Mesenchymal stem cell (in vitro differentiated cells and primary cell): Measurements from ENCODE around the gene SUGCT.

Experiments used
- DNase-seq: peaks from one replicate; pipeline ENCODE4 v3.0.0-alpha.2; 2013
- H2AFZ ChIP-seq: one replicate; pipeline ENCODE4 v1.6.1; 2013; ENCODE audit warnings: low read depth, mild to moderate bottlenecking, control low read depth, inconsistent platforms, low read length, moderate library complexity
- H2AK5ac ChIP-seq: 2 replicates; pipeline ENCODE4 v1.6.1; 2013; ENCODE audit warnings: low read length, moderate library complexity, mild to moderate bottlenecking, inconsistent platforms; ENCODE audit not compliant: severe bottlenecking
- H2BK120ac ChIP-seq: one replicate; pipeline ENCODE4 v1.6.1; 2013; ENCODE audit warnings: low read depth, mild to moderate bottlenecking, inconsistent platforms, low read length, moderate library complexity
- H2BK12ac ChIP-seq, 2 experiments: one replicate each; pipeline ENCODE4 v1.6.1; 2013; ENCODE audit warnings: inconsistent platforms in 2 of 2, low read length in 2 of 2, mild to moderate bottlenecking in 2 of 2, moderate library complexity in 2 of 2, control low read depth in 1 of 2
- H2BK15ac ChIP-seq: one replicate; pipeline ENCODE4 v1.6.1; 2013; ENCODE audit warnings: mild to moderate bottlenecking, low read depth, inconsistent platforms; ENCODE audit not compliant: poor library complexity, severe bottlenecking
- H2BK5ac ChIP-seq: 2 replicates; pipeline ENCODE4 v1.6.1; 2013; ENCODE audit warnings: low read depth, mild to moderate bottlenecking, low read length, control low read depth, inconsistent platforms; ENCODE audit not compliant: poor library complexity, severe bottlenecking
- H3K14ac ChIP-seq, 2 experiments: one replicate each; pipeline ENCODE4 v1.6.1; 2013; ENCODE audit warnings: inconsistent platforms in 2 of 2, low read length in 2 of 2, control low read depth in 1 of 2, mild to moderate bottlenecking in 1 of 2, moderate library complexity in 1 of 2
- H3K18ac ChIP-seq, 2 experiments: one replicate each; pipeline ENCODE4 v1.6.1; 2013; ENCODE audit warnings: inconsistent platforms in 2 of 2, low read length in 2 of 2, control low read depth in 1 of 2, low read depth in 1 of 2, mild to moderate bottlenecking in 1 of 2
- H3K23ac ChIP-seq, 2 experiments: one replicate each; pipeline ENCODE4 v1.6.1; 2013; ENCODE audit warnings: inconsistent platforms in 2 of 2, low read length in 2 of 2, mild to moderate bottlenecking in 2 of 2, moderate library complexity in 2 of 2, control low read depth in 1 of 2
- H3K27ac ChIP-seq: 2 replicates; pipeline ENCODE4 v1.5.1; 2013; ENCODE audit warnings: mild to moderate bottlenecking, moderate library complexity, low read length, control low read depth, inconsistent platforms; ENCODE audit not compliant: poor library complexity, severe bottlenecking
- H3K27me3 ChIP-seq, 2 experiments: 2 replicates each; pipeline versions ENCODE4 v1.6.1 to v1.7.0; 2013; ENCODE audit warnings: low read length in 2 of 2, mild to moderate bottlenecking in 2 of 2, moderate library complexity in 2 of 2, control low read depth in 1 of 2, inconsistent platforms in 1 of 2; ENCODE audit not compliant: control insufficient read depth in 1 of 2, insufficient read depth in 1 of 2
- H3K36me3 ChIP-seq, 2 experiments: 2 replicates each; pipeline versions ENCODE4 v1.6.1 to v1.7.0; 2013; ENCODE audit warnings: low read length in 2 of 2, control low read depth in 1 of 2, inconsistent platforms in 1 of 2, low read depth in 1 of 2, mild to moderate bottlenecking in 1 of 2; ENCODE audit not compliant: insufficient read depth in 2 of 2, control insufficient read depth in 1 of 2
- H3K4ac ChIP-seq, 2 experiments: one replicate each; pipeline ENCODE4 v1.6.1; 2013; ENCODE audit warnings: inconsistent platforms in 2 of 2, low read length in 2 of 2, mild to moderate bottlenecking in 2 of 2, moderate library complexity in 2 of 2, control low read depth in 1 of 2, low read depth in 1 of 2
- H3K4me1 ChIP-seq: 2 replicates; pipeline ENCODE4 v1.6.1; 2013; ENCODE audit warnings: low read depth, low read length, control low read depth; ENCODE audit not compliant: control insufficient read depth, insufficient read depth
- H3K4me2 ChIP-seq: 2 replicates; pipeline ENCODE4 v1.6.1; 2013; ENCODE audit warnings: low read length, mild to moderate bottlenecking, inconsistent platforms; ENCODE audit not compliant: poor library complexity, severe bottlenecking
- H3K4me3 ChIP-seq, 2 experiments: 2 replicates each; pipeline versions ENCODE4 v1.5.1 to v1.7.0; 2013; ENCODE audit warnings: low read length in 2 of 2, mild to moderate bottlenecking in 2 of 2, control low read depth in 1 of 2, low read depth in 1 of 2; ENCODE audit not compliant: insufficient read depth in 1 of 2
- H3K79me1 ChIP-seq: replicated peaks from 2 replicates; pipeline ENCODE4 v1.6.1; 2013; ENCODE audit warnings: mild to moderate bottlenecking, control low read depth, low read length, inconsistent platforms; ENCODE audit not compliant: poor library complexity, severe bottlenecking
- H3K9ac ChIP-seq: 2 replicates; pipeline ENCODE4 v1.7.0; 2013; ENCODE audit warnings: mild to moderate bottlenecking, low read length, moderate library complexity
- H3K9me3 ChIP-seq: 2 replicates; pipeline ENCODE4 v1.7.0; 2013; ENCODE audit warnings: mild to moderate bottlenecking, low read length; ENCODE audit not compliant: control insufficient read depth
- H4K8ac ChIP-seq: one replicate; pipeline ENCODE4 v1.6.1; 2013; ENCODE audit warnings: inconsistent platforms, mild to moderate bottlenecking, low read length, moderate library complexity
- H4K91ac ChIP-seq: one replicate; pipeline ENCODE4 v1.6.1; 2013; ENCODE audit warnings: mild to moderate bottlenecking, low read length, inconsistent platforms
- WGBS: methylation state at CpG from one replicate; pipeline ENCODE4 v1.1.7; 2013; ENCODE audit warnings: mixed read lengths; 5-methylcytosine and 5-hydroxymethylcytosine counted together

The SUGCT gene

DNA sequence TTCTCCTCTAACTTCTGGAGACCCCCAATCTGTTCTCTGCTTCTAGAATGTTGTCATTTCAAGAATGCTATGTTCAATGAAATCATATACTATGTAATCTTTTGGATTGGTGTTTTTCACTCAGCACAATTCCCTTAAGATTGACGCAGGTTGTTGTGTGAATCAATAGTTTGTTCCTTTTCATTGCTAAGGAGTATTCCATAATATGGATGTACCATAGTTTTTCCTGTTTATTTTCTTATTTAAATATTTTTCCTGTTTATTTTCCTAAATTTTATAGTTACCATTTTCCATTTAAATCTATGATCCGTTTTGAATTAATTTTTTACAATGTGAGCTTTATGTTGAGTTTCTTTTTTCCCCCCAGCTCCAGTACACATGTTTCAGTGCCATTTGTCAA lies 604.5 kb downstream of the SUGCT start:
- Histone ChIP-seq H3K9me3 (no peaks in the 10 kb centered on the region), H4K8ac (no peak overlapping the region), H4K91ac (no peak overlapping the region), H2BK12ac (no peak overlapping the region), H2BK5ac (no peak overlapping the region), H2BK15ac (no peak overlapping the region), H3K36me3 (no peaks in the 10 kb centered on the region), H3K18ac (no peak overlapping the region), H3K79me1 (no peaks in the 10 kb centered on the region), H2BK120ac (no peak overlapping the region), H3K4me1 (no peaks in the 10 kb centered on the region), H3K4me3 (no peak overlapping the region), H2AFZ (no peak overlapping the region), H3K27ac (no peak overlapping the region), H3K4me2 (no peak overlapping the region), H3K23ac (no peak overlapping the region), H3K9ac (no peak overlapping the region), H3K4ac (no peak overlapping the region), H2AK5ac (no peak overlapping the region), H3K14ac (no peak overlapping the region), H3K27me3 (no peaks in the 10 kb centered on the region)
- DNase-seq = no peak
- whole genome bisulfite sequencing = 100% methylated on average over 1 of the region's 2 CpGs

DNA sequence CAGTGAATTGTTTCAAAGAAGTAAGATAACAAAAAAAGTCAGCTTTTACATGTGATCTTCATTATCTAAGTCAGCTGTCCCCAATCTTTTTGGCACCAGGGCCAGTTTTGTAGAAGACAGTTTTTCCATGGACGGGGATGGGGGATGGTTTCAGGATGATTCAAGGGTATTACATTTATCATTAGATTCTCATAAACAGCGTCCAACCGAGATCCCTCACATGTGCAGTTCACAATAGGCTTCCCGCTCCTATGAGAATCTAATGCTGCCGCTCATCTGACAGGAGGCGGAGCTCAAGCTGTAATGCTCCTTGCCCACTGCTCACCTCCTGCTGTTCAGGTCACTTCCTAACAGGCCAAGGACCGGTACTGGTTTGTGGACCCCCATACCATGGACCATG lies 607.5 kb downstream of the SUGCT start:
- H2BK5ac ChIP-seq = no peak overlapping the region
- H4K8ac ChIP-seq = no peak overlapping the region
- H3K4me3 ChIP-seq = no peak overlapping the region
- no peaks in the 10 kb centered on the region for H3K79me1 ChIP-seq
- H4K91ac ChIP-seq = no peak overlapping the region
- no peak overlapping the region for H2AK5ac ChIP-seq
- no peak overlapping the region for H3K18ac ChIP-seq
- H3K9ac ChIP-seq = no peak overlapping the region
- no peak overlapping the region for H2AFZ ChIP-seq
- no peak overlapping the region for H3K4ac ChIP-seq
- no peaks in the 10 kb centered on the region for H3K9me3 ChIP-seq
- no peak overlapping the region for H3K27ac ChIP-seq
- H3K4me2 ChIP-seq = no peak overlapping the region
- H2BK12ac ChIP-seq = no peak overlapping the region
- no peaks in the 10 kb centered on the region for H3K36me3 ChIP-seq
- DNase-seq = no peak
- no peak overlapping the region for H3K14ac ChIP-seq
- WGBS = 94% methylated on average over 5 of the region's 7 CpGs
- no peaks in the 10 kb centered on the region for H3K27me3 ChIP-seq
- H2BK120ac ChIP-seq = no peak overlapping the region
- no peak overlapping the region for H2BK15ac ChIP-seq
- H3K4me1 ChIP-seq = no peaks in the 10 kb centered on the region
- no peak overlapping the region for H3K23ac ChIP-seq

DNA sequence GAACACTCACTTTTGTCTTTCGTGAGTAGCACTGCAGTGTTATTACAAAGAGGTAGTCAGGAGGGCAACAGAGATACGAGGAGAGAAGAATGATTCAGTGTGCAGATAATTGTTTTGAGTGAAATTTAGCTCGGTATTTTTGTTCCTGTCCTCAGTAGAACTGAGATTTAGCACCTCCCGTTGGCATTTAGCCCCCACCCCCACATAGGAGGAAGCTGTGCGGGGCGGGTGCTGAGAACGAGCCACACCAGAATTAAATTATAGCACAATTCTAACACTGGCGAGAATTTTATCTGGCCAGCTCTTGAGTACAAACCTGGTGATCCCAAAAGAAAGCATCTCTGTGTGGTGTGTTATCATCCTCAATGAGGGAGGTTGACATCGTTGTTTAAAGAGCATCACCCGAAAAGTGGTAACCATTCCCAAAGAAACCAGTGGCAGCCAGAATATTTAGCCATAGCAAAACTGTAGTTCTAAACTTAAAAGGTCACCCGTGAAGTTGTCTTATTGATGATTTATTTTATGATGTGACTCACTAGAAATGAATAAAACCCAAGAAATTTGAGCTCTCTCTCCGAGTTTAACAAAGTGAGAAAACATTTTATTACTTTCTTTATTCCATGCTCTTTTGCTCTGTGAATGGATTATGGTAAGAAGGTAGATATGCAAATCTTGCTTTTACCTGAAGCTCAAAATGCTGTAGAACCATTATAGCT lies 612.2 kb downstream of the SUGCT start:
- Histone ChIP-seq H3K23ac (no peak overlapping the region), H3K4me2 (no peak overlapping the region), H3K27me3 (no peaks in the 10 kb centered on the region), H3K14ac (no peak overlapping the region), H4K8ac (no peak overlapping the region), H3K27ac (no peak overlapping the region), H3K4me3 (peak overlapping the region in 1 of 2 experiments; percentile 29), H3K9ac (no peak overlapping the region), H3K79me1 (no peaks in the 10 kb centered on the region), H2AK5ac (no peak overlapping the region), H2BK5ac (no peak overlapping the region), H3K18ac (no peak overlapping the region), H2BK12ac (no peak overlapping the region), H3K4me1 (no peaks in the 10 kb centered on the region), H2AFZ (no peak overlapping the region), H3K9me3 (no peaks in the 10 kb centered on the region), H3K4ac (no peak overlapping the region), H2BK15ac (no peak overlapping the region), H3K36me3 (no peaks in the 10 kb centered on the region), H4K91ac (no peak overlapping the region), H2BK120ac (no peak overlapping the region)
- WGBS = 76% methylated on average over 8 of the region's 12 CpGs
- no peak for DNase-seq

- H4K8ac ChIP-seq = no peak overlapping the region
- no peaks in the 10 kb centered on the region for H3K4me1 ChIP-seq
- no peak overlapping the region for H3K4ac ChIP-seq
- H3K27me3 ChIP-seq = no peaks in the 10 kb centered on the region
- peak overlapping the region; percentile 47 for H2AK5ac ChIP-seq
- H2BK15ac ChIP-seq = no peak overlapping the region
- no peak overlapping the region for H4K91ac ChIP-seq
- H3K36me3 ChIP-seq = no peaks in the 10 kb centered on the region
- H3K4me3 ChIP-seq = no peak overlapping the region
- no peaks in the 10 kb centered on the region for H3K9me3 ChIP-seq
- H3K79me1 ChIP-seq = no peaks in the 10 kb centered on the region
- no peak overlapping the region for H3K23ac ChIP-seq
- H2AFZ ChIP-seq = no peak overlapping the region
- H3K9ac ChIP-seq = no peak overlapping the region
- no peak for DNase-seq
- H2BK5ac ChIP-seq = no peak overlapping the region
- no peak overlapping the region for H3K18ac ChIP-seq
- 89% methylated on average over 2 of the region's 2 CpGs for WGBS
- no peak overlapping the region for H3K4me2 ChIP-seq
- H3K14ac ChIP-seq = no peak overlapping the region
- no peak overlapping the region for H3K27ac ChIP-seq
- no peak overlapping the region for H2BK12ac ChIP-seq
- no peak overlapping the region for H2BK120ac ChIP-seq
These were observed 613.1 kb downstream of the SUGCT start for GRCh38 chr7:40747856-40748255.
